HuH-7 (cell line): ENCODE data around the gene LIPG.

Source experiments
- DNase-seq: peaks from one replicate; pipeline ENCODE4 v3.0.0; 2011; ENCODE audit warnings: low spot score

The LIPG gene

DNA sequence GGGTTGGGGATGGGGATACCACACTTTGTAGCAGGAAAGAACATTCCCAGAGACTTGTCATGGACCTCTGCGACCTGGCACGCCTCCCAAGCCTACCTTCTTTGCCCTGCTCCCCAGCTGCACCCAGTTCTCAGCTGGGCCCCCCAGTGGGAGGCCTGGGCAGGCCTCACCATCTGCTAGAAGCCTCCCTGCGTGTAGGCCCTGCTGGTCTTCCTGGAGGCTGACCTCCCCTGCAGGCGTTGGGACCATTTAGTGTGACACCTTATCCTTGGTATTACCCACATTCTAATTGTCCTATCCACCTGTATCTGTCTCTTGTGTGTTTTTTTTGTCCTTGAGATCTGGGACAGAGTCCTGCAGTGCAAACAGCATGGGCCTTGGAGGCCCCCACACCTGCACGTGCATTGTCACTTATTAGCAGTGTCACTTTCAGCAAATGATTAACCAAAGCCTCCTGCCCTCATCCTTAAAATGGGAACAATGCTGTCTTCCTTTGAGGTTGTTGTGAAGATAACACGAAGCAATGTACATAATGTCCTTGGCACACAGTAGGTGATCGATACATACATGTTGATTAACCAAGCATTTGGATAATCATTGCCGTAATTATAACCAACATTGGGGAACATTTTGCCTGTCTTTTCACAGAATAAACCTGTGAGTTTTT lies 77.2 kb downstream of the LIPG start:
- no peak for DNase-seq

GRCh38 chr18:49639643-49640391 lies 78.0 kb downstream of the LIPG start:
- DNase-seq = no peak

GRCh38 chr18:49640741-49641140 lies 78.9 kb downstream of the LIPG start:
- DNase-seq = no peak

- DNase-seq = no peak
Measured at GRCh38 chr18:49645196-49645595, 83.3 kb downstream of the LIPG start.

DNA sequence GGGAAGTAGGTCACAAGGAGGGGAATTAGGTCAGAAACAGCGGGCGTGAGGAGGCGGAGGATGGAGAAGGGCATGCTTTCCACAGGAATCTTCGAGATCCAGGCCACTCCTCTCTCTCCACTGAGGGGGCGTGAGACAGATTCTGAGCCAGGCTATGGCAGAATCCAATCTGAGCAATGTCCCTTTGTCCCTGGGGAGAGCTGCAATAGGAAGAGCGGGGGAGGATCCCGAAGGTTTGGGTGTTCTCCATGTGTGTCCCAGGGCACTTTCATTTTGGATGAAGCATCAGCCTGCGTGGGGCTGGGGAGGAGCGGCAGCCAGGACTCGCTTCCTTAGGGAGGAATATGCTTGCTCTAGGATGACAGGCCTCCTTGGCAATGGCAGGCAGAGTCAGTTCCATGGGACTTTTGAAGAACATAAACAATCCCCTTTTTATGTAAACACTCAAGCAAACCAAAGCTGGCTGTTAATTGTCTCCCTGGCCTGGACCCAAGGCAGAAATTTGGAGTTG lies 84.0 kb downstream of the LIPG start:
- DNase-seq = no peak

DNA sequence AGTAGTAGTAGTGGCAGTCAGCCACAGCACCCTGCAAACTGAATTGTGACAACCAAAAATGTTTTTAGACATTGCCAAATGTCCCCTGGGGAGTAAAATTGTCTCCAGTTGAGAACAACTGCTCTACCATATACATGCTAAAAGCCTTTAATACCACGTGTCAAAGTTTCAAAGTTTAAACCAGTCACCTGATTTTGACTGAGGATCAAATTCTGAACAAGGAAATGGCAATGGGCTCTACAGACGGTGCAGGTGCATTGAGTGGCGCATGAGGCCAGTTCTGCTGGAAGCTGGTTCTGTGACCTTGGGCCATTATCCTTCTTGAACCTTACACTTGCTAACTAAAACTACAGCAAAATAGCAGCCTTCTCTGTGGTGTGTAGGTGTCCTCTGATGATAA lies 85.0 kb downstream of the LIPG start:
- DNase-seq = no peak

DNA sequence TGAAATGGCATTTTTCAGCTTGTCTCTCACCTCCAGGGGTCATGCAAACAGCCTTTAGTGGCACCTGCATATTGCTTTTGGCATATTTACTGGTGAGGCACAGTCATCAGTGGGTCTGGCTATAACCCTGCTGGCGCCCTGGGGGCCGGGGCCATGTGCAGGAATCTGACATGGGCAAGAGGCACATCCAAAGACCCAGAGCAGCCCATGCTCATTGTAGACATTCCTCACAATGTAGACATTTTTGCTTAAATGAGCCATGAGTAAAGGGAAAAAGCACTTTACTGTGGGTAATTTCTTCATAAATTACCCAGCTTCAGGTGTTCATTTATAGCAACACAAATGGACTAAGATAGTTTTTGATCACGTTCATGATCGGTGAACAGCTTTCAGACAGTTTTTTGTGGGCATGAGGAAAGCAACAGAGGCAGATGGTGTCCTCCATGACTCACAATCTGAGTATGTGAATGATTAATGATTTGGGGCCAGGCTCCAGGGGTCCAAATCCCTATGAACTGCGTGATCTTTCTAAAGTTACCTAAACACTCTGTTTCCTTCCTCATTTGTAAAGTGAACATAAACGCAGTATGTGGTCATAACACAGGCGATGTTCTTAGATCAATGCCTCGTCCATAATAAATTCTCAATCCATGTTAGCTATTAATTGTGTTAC lies 85.8 kb downstream of the LIPG start:
- DNase-seq = no peak

- no peak for DNase-seq
Measured at GRCh38 chr18:49648326-49648725, 86.5 kb downstream of the LIPG start.
